GM10266 (cell line): Measurements from ENCODE around the gene APPL1.

Experiments used
- DNase-seq: peaks from one replicate; pipeline ENCODE4 v3.0.0; 2012; ENCODE audit errors: extremely low spot score
- TF ChIP-seq, protein P1 (sequence below): IDR thresholded peaks from 2 replicates; pipeline ENCODE4 v1.5.1; 2012; ENCODE audit warnings: mild to moderate bottlenecking, low read depth; ENCODE audit not compliant: control insufficient read depth, insufficient read depth; ENCODE audit errors: missing control alignments

The APPL1 gene, protein sequence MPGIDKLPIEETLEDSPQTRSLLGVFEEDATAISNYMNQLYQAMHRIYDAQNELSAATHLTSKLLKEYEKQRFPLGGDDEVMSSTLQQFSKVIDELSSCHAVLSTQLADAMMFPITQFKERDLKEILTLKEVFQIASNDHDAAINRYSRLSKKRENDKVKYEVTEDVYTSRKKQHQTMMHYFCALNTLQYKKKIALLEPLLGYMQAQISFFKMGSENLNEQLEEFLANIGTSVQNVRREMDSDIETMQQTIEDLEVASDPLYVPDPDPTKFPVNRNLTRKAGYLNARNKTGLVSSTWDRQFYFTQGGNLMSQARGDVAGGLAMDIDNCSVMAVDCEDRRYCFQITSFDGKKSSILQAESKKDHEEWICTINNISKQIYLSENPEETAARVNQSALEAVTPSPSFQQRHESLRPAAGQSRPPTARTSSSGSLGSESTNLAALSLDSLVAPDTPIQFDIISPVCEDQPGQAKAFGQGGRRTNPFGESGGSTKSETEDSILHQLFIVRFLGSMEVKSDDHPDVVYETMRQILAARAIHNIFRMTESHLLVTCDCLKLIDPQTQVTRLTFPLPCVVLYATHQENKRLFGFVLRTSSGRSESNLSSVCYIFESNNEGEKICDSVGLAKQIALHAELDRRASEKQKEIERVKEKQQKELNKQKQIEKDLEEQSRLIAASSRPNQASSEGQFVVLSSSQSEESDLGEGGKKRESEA

DNA sequence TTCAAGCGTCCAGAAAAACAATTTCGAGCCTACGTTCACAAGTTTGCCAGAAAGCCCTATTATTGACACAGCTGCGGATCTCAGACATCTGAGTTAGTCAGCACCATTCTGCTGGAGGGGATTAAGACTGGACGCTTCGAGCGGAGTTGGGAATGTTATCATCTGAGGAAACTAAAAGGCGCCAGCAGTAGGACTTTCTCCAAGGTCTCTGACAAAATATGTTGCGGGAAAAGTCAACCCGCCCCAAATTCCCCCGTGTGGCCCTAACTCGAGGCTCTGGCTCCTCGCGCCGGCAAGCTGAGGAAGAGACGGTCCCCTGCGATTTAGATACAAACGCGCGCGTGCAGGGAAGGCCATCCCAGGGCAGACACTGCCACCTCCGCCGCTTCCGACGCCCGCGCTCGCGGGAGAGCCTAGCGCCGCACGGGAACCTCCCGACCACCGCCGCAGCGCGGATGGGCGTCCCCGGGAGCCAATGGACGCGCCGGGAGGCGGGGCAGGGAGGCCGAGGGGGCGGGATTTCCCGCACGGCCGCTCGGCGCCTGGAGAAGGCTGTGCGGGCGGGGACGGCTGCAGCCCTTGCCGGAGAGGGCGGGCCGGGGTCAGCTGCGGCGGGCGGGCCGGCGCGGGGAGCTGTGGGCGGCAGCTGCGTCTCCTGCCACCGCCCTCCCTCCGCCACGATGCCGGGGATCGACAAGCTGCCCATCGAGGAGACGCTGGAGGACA is at the start of gene APPL1:
Gene APPL1 (plus strand): TSS at position 526 of the 726 bp plus-strand sequence. CDS start 155 bp downstream, at position 681.
- DNase-seq, result peak; percentile 98
- TF ChIP-seq, protein P1, sequence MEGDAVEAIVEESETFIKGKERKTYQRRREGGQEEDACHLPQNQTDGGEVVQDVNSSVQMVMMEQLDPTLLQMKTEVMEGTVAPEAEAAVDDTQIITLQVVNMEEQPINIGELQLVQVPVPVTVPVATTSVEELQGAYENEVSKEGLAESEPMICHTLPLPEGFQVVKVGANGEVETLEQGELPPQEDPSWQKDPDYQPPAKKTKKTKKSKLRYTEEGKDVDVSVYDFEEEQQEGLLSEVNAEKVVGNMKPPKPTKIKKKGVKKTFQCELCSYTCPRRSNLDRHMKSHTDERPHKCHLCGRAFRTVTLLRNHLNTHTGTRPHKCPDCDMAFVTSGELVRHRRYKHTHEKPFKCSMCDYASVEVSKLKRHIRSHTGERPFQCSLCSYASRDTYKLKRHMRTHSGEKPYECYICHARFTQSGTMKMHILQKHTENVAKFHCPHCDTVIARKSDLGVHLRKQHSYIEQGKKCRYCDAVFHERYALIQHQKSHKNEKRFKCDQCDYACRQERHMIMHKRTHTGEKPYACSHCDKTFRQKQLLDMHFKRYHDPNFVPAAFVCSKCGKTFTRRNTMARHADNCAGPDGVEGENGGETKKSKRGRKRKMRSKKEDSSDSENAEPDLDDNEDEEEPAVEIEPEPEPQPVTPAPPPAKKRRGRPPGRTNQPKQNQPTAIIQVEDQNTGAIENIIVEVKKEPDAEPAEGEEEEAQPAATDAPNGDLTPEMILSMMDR, result no peak

DNA sequence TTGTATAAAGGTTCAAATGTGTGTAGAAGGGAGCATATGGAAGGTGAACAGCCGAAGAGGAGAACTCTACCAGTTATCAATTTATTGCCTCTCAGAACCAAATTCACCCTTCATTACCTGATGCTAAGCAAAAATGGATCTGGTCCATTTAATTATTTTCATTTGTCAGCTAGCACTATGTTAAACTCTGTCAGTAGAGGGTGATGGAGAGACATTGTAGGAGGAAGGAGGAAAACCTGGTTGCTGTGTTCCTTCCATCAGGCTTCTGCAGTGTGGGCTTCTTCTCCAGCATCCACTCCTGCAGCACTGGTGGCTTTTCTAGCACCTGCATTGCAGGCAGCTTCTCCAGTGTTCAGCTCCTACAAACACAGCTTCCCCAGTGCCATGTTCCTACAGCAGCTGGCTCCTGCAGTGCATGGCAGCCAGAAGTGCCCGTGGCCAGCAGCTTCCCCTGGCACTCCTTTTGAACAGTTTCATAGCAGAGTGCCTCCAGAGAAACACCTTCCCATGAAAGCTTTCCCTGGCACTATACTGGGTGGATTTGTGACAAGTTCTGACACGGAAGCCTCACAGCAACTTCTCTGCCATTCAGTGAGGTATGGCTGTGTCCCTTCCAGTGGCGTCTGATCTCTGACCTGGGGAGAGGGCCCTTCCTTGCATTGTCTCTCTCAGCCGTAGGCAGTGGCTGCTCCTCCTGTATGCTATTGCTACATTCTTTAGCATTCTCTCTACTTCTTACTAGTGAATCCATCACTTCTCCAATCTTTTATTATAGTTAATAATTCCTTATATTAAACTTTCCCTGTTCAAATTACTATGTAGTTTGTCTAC is 47.7 kb upstream of the APPL1 start:
- TF ChIP-seq, protein P1, result peak; percentile 61
- DNase-seq, result no peak

DNA sequence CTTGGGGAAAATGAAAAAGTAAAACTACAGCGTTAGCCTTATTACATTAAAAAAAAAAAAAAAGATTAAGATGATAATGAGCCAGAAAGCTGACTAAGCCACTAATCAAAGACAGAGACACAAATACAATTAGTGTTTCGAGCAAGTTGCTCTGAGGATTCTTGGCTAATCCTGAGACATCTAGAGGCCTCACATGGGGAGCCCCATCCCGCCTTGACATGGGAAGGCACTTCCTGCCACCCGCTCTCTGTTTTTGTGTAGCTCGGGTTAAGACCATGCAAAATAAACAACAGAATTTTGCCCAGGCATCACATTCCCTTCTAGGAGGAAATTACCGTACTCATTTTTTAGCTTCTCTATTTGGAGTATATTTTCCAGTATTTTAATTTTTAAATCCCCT is 43.0 kb upstream of the APPL1 start:
- no peak for DNase-seq
- TF ChIP-seq, protein P1, result no peak

DNA sequence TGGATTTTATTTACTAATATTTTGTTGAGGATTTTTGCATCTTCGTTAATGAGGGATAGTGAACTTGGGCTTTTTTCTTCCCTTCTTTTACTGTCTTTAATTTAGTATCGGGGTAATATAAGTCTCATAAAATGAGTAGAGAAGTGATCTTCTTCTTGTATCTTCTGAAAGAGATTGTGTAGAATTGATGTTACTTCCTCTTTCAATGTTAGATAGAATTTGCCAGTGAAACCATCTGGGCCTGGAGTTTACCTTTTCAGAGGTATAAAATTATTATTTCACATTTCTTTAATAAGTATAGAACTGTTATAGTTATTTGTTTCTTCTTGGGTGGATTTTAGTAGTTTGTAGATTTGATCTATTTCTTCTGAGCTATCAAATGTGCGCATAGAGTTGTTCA is 35.5 kb upstream of the APPL1 start:
- no peak for DNase-seq
- TF ChIP-seq, protein P1, result no peak

DNA sequence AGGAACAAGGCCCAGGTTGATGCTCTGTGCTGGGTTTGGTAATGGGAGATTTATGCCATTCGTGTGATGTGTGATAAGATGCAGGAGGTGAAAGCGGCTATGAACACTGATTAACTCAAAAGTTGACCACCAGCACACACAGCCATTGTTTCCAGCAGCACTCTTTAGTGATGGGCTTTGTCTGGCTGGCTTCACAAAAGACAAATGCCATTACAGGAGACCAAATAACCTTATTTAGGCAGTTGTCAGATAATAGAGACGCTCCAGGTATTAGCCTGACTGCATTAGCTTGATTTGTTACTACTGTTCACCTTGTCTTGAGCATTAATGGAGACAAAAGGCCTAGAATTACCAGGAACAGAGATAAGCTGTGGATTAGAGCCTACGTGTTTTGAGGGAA is 32.9 kb upstream of the APPL1 start:
- TF ChIP-seq, protein P1, result no peak
- no peak for DNase-seq

DNA sequence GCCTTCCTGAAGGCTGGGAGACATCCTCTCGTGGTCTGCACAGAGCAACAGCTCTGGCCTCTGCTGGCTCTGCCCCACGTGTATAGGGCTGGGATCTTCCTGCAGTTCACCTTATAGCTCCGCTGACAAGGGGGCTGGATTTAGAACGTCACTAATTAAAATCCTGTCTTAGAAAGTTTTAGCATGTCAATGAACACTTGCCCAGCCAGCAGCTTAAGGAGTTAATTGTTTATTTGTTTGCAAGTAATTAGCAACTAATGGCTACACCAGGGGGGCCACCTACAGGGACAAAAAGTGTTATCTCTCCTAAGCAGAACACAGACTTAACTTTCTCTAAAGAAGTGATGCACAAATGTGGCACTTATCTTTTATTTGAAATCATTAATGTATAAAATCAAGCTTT is 27.6 kb upstream of the APPL1 start, which contains the start of gene HESX1:
Gene HESX1 (minus strand): TSS at position 84 of the 403 bp plus-strand sequence. CDS start 60 bp downstream, at position 24.
- no peak for DNase-seq
- TF ChIP-seq, protein P1, result no peak
